GM23248 (cell line): ENCODE results near the gene GBP6.

ENCODE experiments used
- EZH2 ChIP-seq: fragments of 200-600 bp; sonication (generic); IDR thresholded peaks from 2 replicates; pipeline ENCODE4 v1.6.1; 2018; ENCODE audit warnings: antibody characterized with exemption, mild to moderate bottlenecking; ENCODE audit not compliant: insufficient read depth, poor library complexity, severe bottlenecking
- EZH2phosphoT487 ChIP-seq: fragments of 200-600 bp; sonication (generic); IDR thresholded peaks from 2 replicates; pipeline ENCODE4 v1.6.1; 2018; ENCODE audit warnings: antibody characterized with exemption, moderate library complexity, mild to moderate bottlenecking, low read depth; ENCODE audit not compliant: insufficient read depth

- TF ChIP-seq EZH2 (no peak), EZH2phosphoT487 (no peak)
Measured at GRCh38 chr1:89352421-89352820, 11.4 kb upstream of the GBP6 start.
